Measurements from ENCODE around the gene PARL.

DNA sequence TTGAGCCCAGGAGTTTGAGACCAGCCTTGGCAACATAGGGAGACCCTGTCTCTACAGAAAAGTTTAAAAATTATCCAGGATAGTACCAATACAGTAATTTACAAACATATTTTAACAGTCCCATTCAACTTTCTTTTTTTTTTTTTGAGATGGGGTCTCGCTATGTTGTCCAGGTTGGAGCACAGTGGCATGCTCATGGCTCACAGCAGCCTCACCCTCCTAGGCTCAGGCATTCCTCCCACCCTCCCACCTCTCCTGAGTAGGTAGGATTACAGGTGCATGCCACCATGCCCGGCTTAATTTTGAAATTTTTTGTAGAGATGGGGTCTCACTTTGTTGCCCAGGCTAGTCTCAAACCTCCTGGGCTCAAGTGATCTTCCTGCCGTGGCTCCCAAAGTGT lies 46.8 kb downstream of the PARL start:
- TF ChIP-seq CTCF (IDR thresholded peaks at IDR 0.05 in 2 of 3, conservative IDR thresholded peaks at IDR 0.05 in 1 of 3; ENCODE audit: control insufficient read depth in 2 of 3, extremely low read depth in 1 of 3, insufficient read depth in 1 of 3, low read depth in 3 of 3, low read length in 3 of 3) (no peak), IKZF1 (conservative IDR thresholded peaks at IDR 0.05) (no peak), POLR2A (IDR thresholded peaks at IDR 0.05; ENCODE audit: low read depth, low read length) (no peak), HDAC6 (IDR thresholded peaks at IDR 0.05; ENCODE audit: unreplicated experiment) (no peak), CBX3 (IDR thresholded peaks at IDR 0.05; ENCODE audit: borderline replicate concordance, low read depth) (no peak), SRF (IDR thresholded peaks at IDR 0.05; ENCODE audit: low read depth in 2 of 2, low read length in 2 of 2) (no peak), DPF2 (IDR thresholded peaks at IDR 0.05) (no peak), MAX (IDR thresholded peaks at IDR 0.05; ENCODE audit: low read depth, low read length) (no peak), YY1 (IDR thresholded peaks at IDR 0.05; ENCODE audit: low read depth, low read length) (no peak), NR2F1 (conservative IDR thresholded peaks at IDR 0.05) (no peak)
- TF ChIP-seq, protein P1, sequence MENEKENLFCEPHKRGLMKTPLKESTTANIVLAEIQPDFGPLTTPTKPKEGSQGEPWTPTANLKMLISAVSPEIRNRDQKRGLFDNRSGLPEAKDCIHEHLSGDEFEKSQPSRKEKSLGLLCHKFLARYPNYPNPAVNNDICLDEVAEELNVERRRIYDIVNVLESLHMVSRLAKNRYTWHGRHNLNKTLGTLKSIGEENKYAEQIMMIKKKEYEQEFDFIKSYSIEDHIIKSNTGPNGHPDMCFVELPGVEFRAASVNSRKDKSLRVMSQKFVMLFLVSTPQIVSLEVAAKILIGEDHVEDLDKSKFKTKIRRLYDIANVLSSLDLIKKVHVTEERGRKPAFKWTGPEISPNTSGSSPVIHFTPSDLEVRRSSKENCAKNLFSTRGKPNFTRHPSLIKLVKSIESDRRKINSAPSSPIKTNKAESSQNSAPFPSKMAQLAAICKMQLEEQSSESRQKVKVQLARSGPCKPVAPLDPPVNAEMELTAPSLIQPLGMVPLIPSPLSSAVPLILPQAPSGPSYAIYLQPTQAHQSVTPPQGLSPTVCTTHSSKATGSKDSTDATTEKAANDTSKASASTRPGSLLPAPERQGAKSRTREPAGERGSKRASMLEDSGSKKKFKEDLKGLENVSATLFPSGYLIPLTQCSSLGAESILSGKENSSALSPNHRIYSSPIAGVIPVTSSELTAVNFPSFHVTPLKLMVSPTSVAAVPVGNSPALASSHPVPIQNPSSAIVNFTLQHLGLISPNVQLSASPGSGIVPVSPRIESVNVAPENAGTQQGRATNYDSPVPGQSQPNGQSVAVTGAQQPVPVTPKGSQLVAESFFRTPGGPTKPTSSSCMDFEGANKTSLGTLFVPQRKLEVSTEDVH (IDR thresholded peaks at IDR 0.05; ENCODE audit: low read depth, partially characterized antibody): no peak
- TF ChIP-seq, protein P2, sequence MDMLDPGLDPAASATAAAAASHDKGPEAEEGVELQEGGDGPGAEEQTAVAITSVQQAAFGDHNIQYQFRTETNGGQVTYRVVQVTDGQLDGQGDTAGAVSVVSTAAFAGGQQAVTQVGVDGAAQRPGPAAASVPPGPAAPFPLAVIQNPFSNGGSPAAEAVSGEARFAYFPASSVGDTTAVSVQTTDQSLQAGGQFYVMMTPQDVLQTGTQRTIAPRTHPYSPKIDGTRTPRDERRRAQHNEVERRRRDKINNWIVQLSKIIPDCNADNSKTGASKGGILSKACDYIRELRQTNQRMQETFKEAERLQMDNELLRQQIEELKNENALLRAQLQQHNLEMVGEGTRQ (IDR thresholded peaks at IDR 0.05; ENCODE audit: borderline replicate concordance, low read depth, low read length): no peak
